A549 (cell line): ENCODE data around the gene TNFRSF19.

Experiments used
- CEBPB ChIP-seq, 2 experiments: fragments of >200 bp in 1 of 2; sonication (Bioruptor Twin) in 1 of 2; formaldehyde crosslinking in 1 of 2; IDR thresholded peaks; 2 replicates each; pipeline ENCODE4 v1.6.1; 2012 to 2016
- EP300 ChIP-seq, 2 experiments: fragments of >200 bp; sonication (Bioruptor Twin); formaldehyde crosslinking; IDR thresholded peaks; 2 replicates in 1 of 2; 3 replicates in 1 of 2; pipeline ENCODE4 v1.6.1; 2016 to 2017
- ESRRA ChIP-seq: fragments of 150-350 bp; IDR thresholded peaks from 2 replicates; pipeline ENCODE4 v1.6.1; 2014; ENCODE audit warnings: mild to moderate bottlenecking, low read length, borderline replicate concordance
- GATA3 ChIP-seq: IDR thresholded peaks from 2 replicates; pipeline ENCODE4 v1.6.1; 2012; ENCODE audit warnings: borderline replicate concordance
- HDAC2 ChIP-seq: fragments of 200-600 bp; sonication (generic); IDR thresholded peaks from 2 replicates; pipeline ENCODE4 v1.6.1; 2016
- MAFK ChIP-seq: fragments of 450-650 bp; IDR thresholded peaks from 2 replicates; pipeline ENCODE4 v1.6.1; 2014; ENCODE audit not compliant: partially characterized antibody
- POLR2A ChIP-seq: IDR thresholded peaks from 2 replicates; pipeline ENCODE4 v1.6.1; 2012; ENCODE audit warnings: mild to moderate bottlenecking, low read length
- RCOR1 ChIP-seq: fragments of 150-350 bp; IDR thresholded peaks from 2 replicates; pipeline ENCODE4 v1.6.1; 2014; ENCODE audit warnings: antibody characterized with exemption, low read length, low read depth
- RNF2 ChIP-seq: fragments of 200-600 bp; sonication (generic); IDR thresholded peaks from 2 replicates; pipeline ENCODE4 v1.6.1; 2016; ENCODE audit warnings: low read depth, mild to moderate bottlenecking, antibody characterized with exemption, moderate library complexity, borderline replicate concordance
- ZFP36 ChIP-seq: fragments of 450-650 bp; IDR thresholded peaks from 2 replicates; pipeline ENCODE4 v1.6.1; 2014; ENCODE audit warnings: borderline replicate concordance; ENCODE audit not compliant: partially characterized antibody
- TF ChIP-seq, protein P1 (sequence below): fragments of >200 bp; sonication (Bioruptor Twin); formaldehyde crosslinking; IDR thresholded peaks from 3 replicates; pipeline ENCODE4 v1.5.1; 2016
- TF ChIP-seq, protein P2 (sequence below): IDR thresholded peaks from 2 replicates; pipeline ENCODE4 v1.6.1; 2012; ENCODE audit warnings: low read depth, borderline replicate concordance
- TF ChIP-seq, protein P3 (sequence below): fragments of 200-600 bp; sonication (generic); IDR thresholded peaks from 2 replicates; pipeline ENCODE4 v1.6.1; 2016; ENCODE audit warnings: antibody characterized with exemption, mild to moderate bottlenecking, moderate library complexity

DNA sequence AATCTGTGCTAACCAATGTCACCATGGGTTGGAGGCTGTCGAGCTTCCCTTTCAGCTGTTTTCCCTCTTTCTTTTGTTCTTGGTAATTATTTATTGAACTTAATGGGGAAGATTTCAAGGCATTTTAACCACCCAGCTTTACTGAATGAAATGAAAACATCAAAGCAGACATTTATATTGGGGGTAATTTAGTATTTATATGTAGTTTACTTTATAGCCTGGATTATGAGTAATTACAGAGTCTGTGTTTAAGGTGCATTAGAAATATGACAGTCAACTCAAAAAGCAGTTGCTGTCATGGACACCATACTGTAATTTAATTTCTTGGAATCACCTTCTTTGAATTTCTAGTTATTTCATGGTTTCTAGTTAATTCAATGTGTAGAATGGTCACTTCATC is 42.0 kb downstream of the TNFRSF19 start:
- TF ChIP-seq, protein P1, sequence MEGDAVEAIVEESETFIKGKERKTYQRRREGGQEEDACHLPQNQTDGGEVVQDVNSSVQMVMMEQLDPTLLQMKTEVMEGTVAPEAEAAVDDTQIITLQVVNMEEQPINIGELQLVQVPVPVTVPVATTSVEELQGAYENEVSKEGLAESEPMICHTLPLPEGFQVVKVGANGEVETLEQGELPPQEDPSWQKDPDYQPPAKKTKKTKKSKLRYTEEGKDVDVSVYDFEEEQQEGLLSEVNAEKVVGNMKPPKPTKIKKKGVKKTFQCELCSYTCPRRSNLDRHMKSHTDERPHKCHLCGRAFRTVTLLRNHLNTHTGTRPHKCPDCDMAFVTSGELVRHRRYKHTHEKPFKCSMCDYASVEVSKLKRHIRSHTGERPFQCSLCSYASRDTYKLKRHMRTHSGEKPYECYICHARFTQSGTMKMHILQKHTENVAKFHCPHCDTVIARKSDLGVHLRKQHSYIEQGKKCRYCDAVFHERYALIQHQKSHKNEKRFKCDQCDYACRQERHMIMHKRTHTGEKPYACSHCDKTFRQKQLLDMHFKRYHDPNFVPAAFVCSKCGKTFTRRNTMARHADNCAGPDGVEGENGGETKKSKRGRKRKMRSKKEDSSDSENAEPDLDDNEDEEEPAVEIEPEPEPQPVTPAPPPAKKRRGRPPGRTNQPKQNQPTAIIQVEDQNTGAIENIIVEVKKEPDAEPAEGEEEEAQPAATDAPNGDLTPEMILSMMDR: no peak
- TF ChIP-seq EP300 (IDR thresholded peaks at IDR 0.05): no peak
- TF ChIP-seq, protein P2, sequence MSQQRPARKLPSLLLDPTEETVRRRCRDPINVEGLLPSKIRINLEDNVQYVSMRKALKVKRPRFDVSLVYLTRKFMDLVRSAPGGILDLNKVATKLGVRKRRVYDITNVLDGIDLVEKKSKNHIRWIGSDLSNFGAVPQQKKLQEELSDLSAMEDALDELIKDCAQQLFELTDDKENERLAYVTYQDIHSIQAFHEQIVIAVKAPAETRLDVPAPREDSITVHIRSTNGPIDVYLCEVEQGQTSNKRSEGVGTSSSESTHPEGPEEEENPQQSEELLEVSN: no peak
- TF ChIP-seq HDAC2: no peak
- TF ChIP-seq ESRRA: no peak
- TF ChIP-seq RNF2: no peak
- no peak for TF ChIP-seq POLR2A
- TF ChIP-seq, protein P3, sequence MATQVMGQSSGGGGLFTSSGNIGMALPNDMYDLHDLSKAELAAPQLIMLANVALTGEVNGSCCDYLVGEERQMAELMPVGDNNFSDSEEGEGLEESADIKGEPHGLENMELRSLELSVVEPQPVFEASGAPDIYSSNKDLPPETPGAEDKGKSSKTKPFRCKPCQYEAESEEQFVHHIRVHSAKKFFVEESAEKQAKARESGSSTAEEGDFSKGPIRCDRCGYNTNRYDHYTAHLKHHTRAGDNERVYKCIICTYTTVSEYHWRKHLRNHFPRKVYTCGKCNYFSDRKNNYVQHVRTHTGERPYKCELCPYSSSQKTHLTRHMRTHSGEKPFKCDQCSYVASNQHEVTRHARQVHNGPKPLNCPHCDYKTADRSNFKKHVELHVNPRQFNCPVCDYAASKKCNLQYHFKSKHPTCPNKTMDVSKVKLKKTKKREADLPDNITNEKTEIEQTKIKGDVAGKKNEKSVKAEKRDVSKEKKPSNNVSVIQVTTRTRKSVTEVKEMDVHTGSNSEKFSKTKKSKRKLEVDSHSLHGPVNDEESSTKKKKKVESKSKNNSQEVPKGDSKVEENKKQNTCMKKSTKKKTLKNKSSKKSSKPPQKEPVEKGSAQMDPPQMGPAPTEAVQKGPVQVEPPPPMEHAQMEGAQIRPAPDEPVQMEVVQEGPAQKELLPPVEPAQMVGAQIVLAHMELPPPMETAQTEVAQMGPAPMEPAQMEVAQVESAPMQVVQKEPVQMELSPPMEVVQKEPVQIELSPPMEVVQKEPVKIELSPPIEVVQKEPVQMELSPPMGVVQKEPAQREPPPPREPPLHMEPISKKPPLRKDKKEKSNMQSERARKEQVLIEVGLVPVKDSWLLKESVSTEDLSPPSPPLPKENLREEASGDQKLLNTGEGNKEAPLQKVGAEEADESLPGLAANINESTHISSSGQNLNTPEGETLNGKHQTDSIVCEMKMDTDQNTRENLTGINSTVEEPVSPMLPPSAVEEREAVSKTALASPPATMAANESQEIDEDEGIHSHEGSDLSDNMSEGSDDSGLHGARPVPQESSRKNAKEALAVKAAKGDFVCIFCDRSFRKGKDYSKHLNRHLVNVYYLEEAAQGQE: no peak
- no peak for TF ChIP-seq MAFK
- TF ChIP-seq GATA3: no peak
- TF ChIP-seq ZFP36: no peak
- TF ChIP-seq RCOR1: no peak
- no peak for TF ChIP-seq CEBPB (IDR thresholded peaks at IDR 0.05)
